Testis (tissue), 3 donors: ENCODE data around the gene PRR3. TPM values are rescaled to one million over a fixed set of nuclear protein-coding genes. Genes with fewer than 3 reads are reported as not detected.

Source experiments
- DNase-seq: peaks from one replicate; pipeline ENCODE4 v3.0.0-alpha.2; 2019
- H3K27ac ChIP-seq, 2 donors: fragments of 200-600 bp; sonication (generic); one replicate each; pipeline ENCODE4 v1.5.1; 2019
- H3K27me3 ChIP-seq: fragments of 200-600 bp; sonication (generic); one replicate; pipeline ENCODE4 v1.5.1; 2019
- H3K36me3 ChIP-seq: fragments of 200-600 bp; sonication (generic); one replicate; pipeline ENCODE4 v1.5.1; 2017; ENCODE audit warnings: low read depth; ENCODE audit errors: missing control alignments
- H3K4me1 ChIP-seq: fragments of 200-600 bp; sonication (generic); one replicate; pipeline ENCODE4 v1.5.1; 2019
- H3K4me3 ChIP-seq, 2 donors: fragments of 200-600 bp; sonication (generic); one replicate each; pipeline ENCODE4 v1.5.1; 2017 to 2019
- H3K9me3 ChIP-seq: fragments of 200-600 bp; sonication (generic); one replicate; pipeline ENCODE4 v1.5.1; 2017
- POLR2A ChIP-seq: fragments of 450-650 bp; IDR thresholded peaks from one replicate; pipeline ENCODE4 v1.6.1; 2017; ENCODE audit warnings: antibody characterized with exemption, mild to moderate bottlenecking, moderate library complexity
- WGBS, 2 donors: methylation state at CpG; one replicate each; pipeline ENCODE4 v1.1.5; 2018; 5-methylcytosine and 5-hydroxymethylcytosine counted together
- intact Hi-C: fragments of 100-400 bp; cut with DNase I; formaldehyde crosslinking; loops from one replicate; pipeline ENCODE4 v1.15.1; 2023; ENCODE audit warnings: low total_unique reads
- microRNA counts, 2 donors: library from miRNA; unstranded; fragments of <30 nt; microRNA quantifications; one replicate each; lab custom pipeline; 2016
- microRNA-seq, 2 donors: library from miRNA; unstranded; fragments of <30 nt; microRNA quantifications; one replicate each; pipeline ENCODE4, GENCODE V29; 2016; ENCODE audit warnings: borderline number of aligned reads in 2 of 2, borderline replicate concordance in 1 of 2
- polyA plus RNA-seq: library from polyadenylated mRNA; stranded (reverse); fragments of 350-450 nt; fragmentation: Illumina TruSeq; extraction: RNeasy Lipid Tissue Mini Kit (QIAGEN cat#74804); gene quantifications from one replicate; pipeline ENCODE4 v1.2.3, GENCODE V29; 2014; ENCODE audit warnings: low read depth, low replicate concordance; ENCODE audit not compliant: insufficient read depth
- small RNA-seq, 2 donors: library from RNA; depleted of rRNA; stranded (forward); fragments of <200 nt; gene quantifications; one replicate each; pipeline ENCODE3, GENCODE V24; 2016
- total RNA-seq, 2 donors: library from RNA; depleted of rRNA; stranded (reverse); fragments of >200 nt; gene quantifications; one replicate each; pipeline ENCODE4 v1.2.3, GENCODE V29; 2016
- TF ChIP-seq, protein P1 (sequence below), 3 experiments: fragments of 450-650 bp in 2 of 3; fragments of 200-600 bp in 1 of 3; sonication (generic) in 1 of 3; IDR thresholded peaks; one replicate each; pipeline ENCODE4 v1.5.1; 2016 to 2019; ENCODE audit warnings: antibody characterized with exemption in 3 of 3, mild to moderate bottlenecking in 2 of 3, moderate library complexity in 1 of 3

PRR3 gene
- total and polyA plus RNA-seq, 3 donors from 2014 or later: 11.0 to 22.9 (median 11.2) TPM

DNA sequence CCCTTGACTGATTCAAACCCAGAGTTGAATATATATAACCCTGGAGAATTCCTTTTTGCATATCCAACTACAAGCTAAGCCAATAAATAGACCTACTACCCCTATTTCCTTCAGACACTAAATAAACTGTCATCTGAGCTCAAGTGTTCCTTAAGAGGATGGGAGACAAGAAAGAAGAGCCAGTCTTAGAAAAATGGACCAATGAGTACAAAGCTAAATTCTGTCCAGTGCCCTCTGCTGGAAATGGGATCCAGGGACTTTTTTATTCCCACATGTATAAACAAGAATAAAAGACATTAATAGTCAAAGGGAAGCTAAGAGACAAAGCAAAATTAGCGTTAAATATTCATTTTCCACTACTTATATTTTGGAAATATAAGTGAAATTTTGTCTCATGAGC is 55.1 kb downstream of the PRR3 start:
- no peak for DNase-seq
- Histone ChIP-seq H3K27me3 (no peaks in the 10 kb centered on the region), H3K36me3 (no peaks in the 10 kb centered on the region), H3K4me1 (peaks cover 25% of the 10 kb centered on the region), H3K9me3 (no peaks in the 10 kb centered on the region), H3K4me3 (no peak overlapping the region), H3K27ac (peak overlapping the region in 1 of 2 donors; percentile 48)
- TF ChIP-seq, protein P1, sequence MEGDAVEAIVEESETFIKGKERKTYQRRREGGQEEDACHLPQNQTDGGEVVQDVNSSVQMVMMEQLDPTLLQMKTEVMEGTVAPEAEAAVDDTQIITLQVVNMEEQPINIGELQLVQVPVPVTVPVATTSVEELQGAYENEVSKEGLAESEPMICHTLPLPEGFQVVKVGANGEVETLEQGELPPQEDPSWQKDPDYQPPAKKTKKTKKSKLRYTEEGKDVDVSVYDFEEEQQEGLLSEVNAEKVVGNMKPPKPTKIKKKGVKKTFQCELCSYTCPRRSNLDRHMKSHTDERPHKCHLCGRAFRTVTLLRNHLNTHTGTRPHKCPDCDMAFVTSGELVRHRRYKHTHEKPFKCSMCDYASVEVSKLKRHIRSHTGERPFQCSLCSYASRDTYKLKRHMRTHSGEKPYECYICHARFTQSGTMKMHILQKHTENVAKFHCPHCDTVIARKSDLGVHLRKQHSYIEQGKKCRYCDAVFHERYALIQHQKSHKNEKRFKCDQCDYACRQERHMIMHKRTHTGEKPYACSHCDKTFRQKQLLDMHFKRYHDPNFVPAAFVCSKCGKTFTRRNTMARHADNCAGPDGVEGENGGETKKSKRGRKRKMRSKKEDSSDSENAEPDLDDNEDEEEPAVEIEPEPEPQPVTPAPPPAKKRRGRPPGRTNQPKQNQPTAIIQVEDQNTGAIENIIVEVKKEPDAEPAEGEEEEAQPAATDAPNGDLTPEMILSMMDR (IDR thresholded peaks at IDR 0.05): no peak
- no peak for TF ChIP-seq POLR2A
- WGBS, 2 donors: 70 to 82% methylated on average over 1 of the region's 1 CpG
- intact Hi-C loops: no loop called here

DNA sequence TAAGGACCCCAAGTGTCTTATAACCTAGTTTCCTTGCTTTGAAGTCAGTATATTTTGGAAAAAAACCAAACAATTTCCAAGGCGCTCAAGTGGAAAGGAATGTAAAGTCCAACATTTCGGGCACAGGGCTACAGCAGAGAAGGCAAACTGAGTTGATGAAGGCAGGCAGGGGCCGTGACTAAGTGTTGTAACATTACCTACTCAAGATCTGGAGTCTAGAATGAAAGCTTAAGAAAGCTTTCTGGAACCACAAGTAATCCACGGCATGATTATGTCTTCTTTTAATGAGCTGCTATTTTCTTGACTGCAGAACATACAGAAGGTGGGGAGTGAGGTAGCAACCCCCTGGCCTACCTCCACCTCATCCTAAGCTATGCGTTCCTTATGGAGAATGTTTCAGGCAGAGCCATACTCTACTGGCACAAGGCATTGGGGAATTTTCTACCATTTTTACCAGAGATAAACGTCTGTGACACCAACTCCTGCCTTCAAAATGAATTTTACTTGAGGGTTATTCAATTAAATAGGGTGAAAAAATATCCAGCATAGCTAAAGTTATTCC is 55.7 kb downstream of the PRR3 start:
- intact Hi-C loops: no loop called here
- H3K4me1 ChIP-seq: peaks cover 25% of the 10 kb centered on the region
- no peaks in the 10 kb centered on the region for H3K36me3 ChIP-seq
- peak overlapping the region in 1 of 2 donors; percentile 48 for H3K27ac ChIP-seq
- H3K9me3 ChIP-seq: no peaks in the 10 kb centered on the region
- no peak for DNase-seq
- no peak for TF ChIP-seq POLR2A
- TF ChIP-seq, protein P1 (IDR thresholded peaks at IDR 0.05): no peak
- H3K27me3 ChIP-seq: no peaks in the 10 kb centered on the region
- 61 to 67% methylated on average over 6 of the region's 6 CpGs for WGBS, 2 donors
- H3K4me3 ChIP-seq: no peak overlapping the region

MicroRNAs encoded within 50 kb of the gene (microRNA counts, 767-probe panel; counts per million panel counts)
- microRNA hsa-miR-877-5p (lab: Ali Mortazavi, UCI): 0 to 152 counts per million in 2 donors

Small RNA genes lying within 50 kb of the gene (microRNA-seq; reads per million reads assigned to microRNA genes)
- 88.3 to 152 reads per million in 2 donors for gene MIR877

Small RNA genes lying within 50 kb of the gene (small RNA-seq; reads per million reads assigned to genes)
- gene MIR877: 2.1 to 3.0 reads per million in 2 donors

Other genes starting within 250 kb of the PRR3 start
- 10 to 100 TPM; 30.6 to 33.6 TPM for gene TRIM39, start 230.4 kb upstream of the PRR3 start, total RNA-seq
- 58.1 TPM for gene TRIM39, start 230.4 kb upstream of the PRR3 start, polyA plus RNA-seq
- gene RPP21, start 212.1 kb upstream of the PRR3 start, total RNA-seq: 100 to 1,000 TPM in 1 of 2 donors, 10 to 100 TPM in 1; 94.3 to 101 TPM
- gene RPP21, start 212.1 kb upstream of the PRR3 start, polyA plus RNA-seq: 49.8 TPM
- 100 to 1,000 TPM in 1 of 2 donors, 10 to 100 TPM in 1; 90.2 to 145 TPM for gene HLA-E, start 67.8 kb upstream of the PRR3 start, total RNA-seq
- gene HLA-E, start 67.8 kb upstream of the PRR3 start, polyA plus RNA-seq: 253 TPM
- gene GNL1, start 806 bp upstream of the PRR3 start, total RNA-seq: 10 to 100 TPM; 68.7 to 72.8 TPM
- gene GNL1, start 806 bp upstream of the PRR3 start, polyA plus RNA-seq: 205 TPM
- 10 to 100 TPM; 63.2 to 67.1 TPM for gene ABCF1, start 14.1 kb downstream of the PRR3 start, total RNA-seq
- gene ABCF1, start 14.1 kb downstream of the PRR3 start, polyA plus RNA-seq: 104 TPM
- gene PPP1R10, start 59.9 kb downstream of the PRR3 start, total RNA-seq: 10 to 100 TPM; 50.8 to 72.7 TPM
- 47.4 TPM for gene PPP1R10, start 59.9 kb downstream of the PRR3 start, polyA plus RNA-seq
- gene MRPS18B, start 60.5 kb downstream of the PRR3 start, total RNA-seq: 10 to 100 TPM; 36.1 to 49.5 TPM
- 54.5 TPM for gene MRPS18B, start 60.5 kb downstream of the PRR3 start, polyA plus RNA-seq
- 10 to 100 TPM; 20.7 to 36.4 TPM for gene ATAT1, start 69.6 kb downstream of the PRR3 start, total RNA-seq
- 29.4 TPM for gene ATAT1, start 69.6 kb downstream of the PRR3 start, polyA plus RNA-seq
- 10 to 100 TPM; 17.8 to 22.0 TPM for gene C6orf136, start 89.8 kb downstream of the PRR3 start, total RNA-seq
- 26.0 TPM for gene C6orf136, start 89.8 kb downstream of the PRR3 start, polyA plus RNA-seq
- 10 to 100 TPM; 68.0 TPM for gene DHX16, start 115.7 kb downstream of the PRR3 start, total RNA-seq
- 109 TPM for gene DHX16, start 115.7 kb downstream of the PRR3 start, polyA plus RNA-seq
- gene PPP1R18, start 129.3 kb downstream of the PRR3 start, total RNA-seq: 1 to 10 TPM; 9.0 to 9.3 TPM
- gene PPP1R18, start 129.3 kb downstream of the PRR3 start, polyA plus RNA-seq: 24.9 TPM
- gene NRM, start 133.7 kb downstream of the PRR3 start, total RNA-seq: 10 to 100 TPM in 1 of 2 donors, 1 to 10 TPM in 1; 9.5 to 10.5 TPM
- 26.6 TPM for gene NRM, start 133.7 kb downstream of the PRR3 start, polyA plus RNA-seq
- 10 to 100 TPM; 56.6 to 79.3 TPM for gene MDC1, start 160.0 kb downstream of the PRR3 start, total RNA-seq
- 155 TPM for gene MDC1, start 160.0 kb downstream of the PRR3 start, polyA plus RNA-seq
- gene TUBB, start 163.1 kb downstream of the PRR3 start, total RNA-seq: 100 to 1,000 TPM; 173 to 252 TPM
- 309 TPM for gene TUBB, start 163.1 kb downstream of the PRR3 start, polyA plus RNA-seq
- gene FLOT1, start 185.4 kb downstream of the PRR3 start, total RNA-seq: 10 to 100 TPM; 84.1 to 88.1 TPM
- gene FLOT1, start 185.4 kb downstream of the PRR3 start, polyA plus RNA-seq: 169 TPM
- gene IER3, start 187.3 kb downstream of the PRR3 start, total RNA-seq: 1 to 10 TPM; 1.4 to 7.7 TPM
- 11.1 TPM for gene IER3, start 187.3 kb downstream of the PRR3 start, polyA plus RNA-seq